ENCODE data around the gene GALNT7. TPM values are rescaled to one million over a fixed set of nuclear protein-coding genes. Genes with fewer than 3 reads are reported as not detected.
A peak's percentile ranks its signal among the peaks of the same experiment; 100 is the strongest.

The GALNT7 gene
- total RNA-seq, 2 donors from 2014 or later = 9.6 to 18.1 TPM

GRCh38 chr4:173245952-173246351, 77.3 kb downstream of the GALNT7 start:
- H3K27me3 Mint-ChIP-seq = no peaks in the 10 kb centered on the region
- ATAC-seq (replicated peaks) = no peak
- no peak overlapping the region for H3K4me3 Mint-ChIP-seq

DNA sequence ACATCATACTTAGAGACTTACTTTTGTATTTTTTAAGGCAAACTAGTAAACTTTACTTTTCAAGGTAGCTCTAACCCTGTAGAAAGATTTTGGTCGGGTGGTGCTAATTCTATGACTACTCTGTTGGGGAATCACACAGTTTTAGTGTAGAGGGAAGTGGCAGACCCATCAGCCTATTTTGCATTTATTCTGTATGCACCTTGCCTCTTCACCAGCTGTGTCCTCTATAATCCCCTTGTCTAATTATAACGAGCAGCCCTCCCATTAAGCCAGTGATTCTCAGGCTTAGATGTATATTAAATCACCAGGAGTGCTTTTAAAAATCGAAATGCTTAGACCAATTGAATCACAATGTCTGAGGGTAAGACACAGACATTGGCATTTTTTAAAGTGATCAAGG, 78.1 kb downstream of the GALNT7 start:
- Mint-ChIP-seq H3K4me1 (peaks cover 12% of the 10 kb centered on the region), H3K36me3 (ENCODE audit: low read depth) (peaks cover 5% of the 10 kb centered on the region), H3K27ac (no peak overlapping the region), H3K9me3 (no peaks in the 10 kb centered on the region), H3K4me3 (no peak overlapping the region), H3K27me3 (no peaks in the 10 kb centered on the region)
- no peak for ATAC-seq (replicated peaks)

More at GRCh38 chr4:173245952-173246351, 77.3 kb downstream of the GALNT7 start:
- Mint-ChIP-seq H3K9me3 (no peaks in the 10 kb centered on the region), H3K27ac (no peak overlapping the region), H3K36me3 (ENCODE audit: low read depth) (peaks cover 5% of the 10 kb centered on the region), H3K4me1 (peaks cover 12% of the 10 kb centered on the region)

DNA sequence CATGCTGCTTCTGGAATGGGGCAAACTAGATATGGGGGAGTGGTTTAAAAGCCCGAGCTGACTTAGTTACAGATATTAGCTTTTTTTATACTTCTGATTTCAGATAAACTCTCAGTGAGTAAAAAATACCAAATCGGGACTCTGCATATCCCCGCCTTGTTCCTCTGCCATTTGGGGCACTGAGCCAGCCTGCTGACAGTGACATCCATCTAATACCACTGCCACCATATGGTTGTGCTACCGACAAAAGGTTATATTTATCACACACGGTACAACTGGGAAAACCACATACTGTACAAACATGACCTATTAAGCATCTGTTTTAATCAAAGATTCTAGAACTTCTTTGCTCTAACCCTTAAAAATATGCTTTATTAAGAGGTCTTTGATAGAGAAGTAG, 78.7 kb downstream of the GALNT7 start:
- H3K27me3 Mint-ChIP-seq = no peaks in the 10 kb centered on the region
- H3K36me3 Mint-ChIP-seq (ENCODE audit: low read depth) = peaks cover 5% of the 10 kb centered on the region
- no peak overlapping the region for H3K4me3 Mint-ChIP-seq
- ATAC-seq (replicated peaks) = no peak
- no peak overlapping the region for H3K27ac Mint-ChIP-seq
- H3K4me1 Mint-ChIP-seq = peaks cover 12% of the 10 kb centered on the region
- H3K9me3 Mint-ChIP-seq = no peaks in the 10 kb centered on the region

GRCh38 chr4:173248690-173249089, 80.1 kb downstream of the GALNT7 start:
- peaks cover 5% of the 10 kb centered on the region for H3K36me3 Mint-ChIP-seq (ENCODE audit: low read depth)
- H3K27me3 Mint-ChIP-seq = no peaks in the 10 kb centered on the region
- ATAC-seq (replicated peaks) = no peak
- H3K4me1 Mint-ChIP-seq = peaks cover 12% of the 10 kb centered on the region
- no peaks in the 10 kb centered on the region for H3K9me3 Mint-ChIP-seq
- H3K27ac Mint-ChIP-seq = no peak overlapping the region
- no peak overlapping the region for H3K4me3 Mint-ChIP-seq

GRCh38 chr4:173252024-173252935, 83.7 kb downstream of the GALNT7 start:
- Mint-ChIP-seq H3K27ac (no peak overlapping the region), H3K4me3 (no peak overlapping the region), H3K36me3 (ENCODE audit: low read depth) (peaks cover 5% of the 10 kb centered on the region), H3K4me1 (peaks cover 5% of the 10 kb centered on the region), H3K9me3 (no peaks in the 10 kb centered on the region), H3K27me3 (no peaks in the 10 kb centered on the region)
- ATAC-seq (replicated peaks) = peak; percentile 75

GRCh38 chr4:173253561-173253960, 85.0 kb downstream of the GALNT7 start:
- no peaks in the 10 kb centered on the region for H3K9me3 Mint-ChIP-seq
- no peak overlapping the region for H3K27ac Mint-ChIP-seq
- no peak for ATAC-seq (replicated peaks)
- peaks cover 5% of the 10 kb centered on the region for H3K36me3 Mint-ChIP-seq (ENCODE audit: low read depth)
- H3K27me3 Mint-ChIP-seq = no peaks in the 10 kb centered on the region
- H3K4me1 Mint-ChIP-seq = peaks cover 5% of the 10 kb centered on the region
- H3K4me3 Mint-ChIP-seq = no peak overlapping the region

DNA sequence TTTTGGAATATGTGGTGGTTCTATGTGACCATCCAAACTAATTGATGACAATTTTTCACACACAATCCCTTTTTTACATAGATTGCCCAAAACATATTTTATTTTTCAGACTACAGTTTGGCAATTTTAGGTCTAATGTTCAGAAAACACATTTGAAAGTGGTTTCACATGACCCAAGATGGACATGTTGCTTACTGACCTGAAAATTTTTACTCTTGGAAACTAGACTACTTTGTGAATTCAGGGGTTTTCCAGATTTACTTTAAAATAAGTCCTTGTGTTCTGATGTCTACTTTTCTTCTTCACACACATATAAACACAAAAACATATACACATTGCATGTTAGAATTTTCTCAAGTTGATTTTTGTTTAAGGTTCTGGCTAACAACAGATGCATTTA, 86.0 kb downstream of the GALNT7 start:
- Mint-ChIP-seq H3K4me1 (peaks cover 5% of the 10 kb centered on the region), H3K36me3 (ENCODE audit: low read depth) (peaks cover 5% of the 10 kb centered on the region), H3K27ac (no peak overlapping the region), H3K27me3 (no peaks in the 10 kb centered on the region), H3K4me3 (no peak overlapping the region), H3K9me3 (no peaks in the 10 kb centered on the region)
- no peak for ATAC-seq (replicated peaks)

- ATAC-seq (replicated peaks) = no peak
- Mint-ChIP-seq H3K4me1 (no peaks in the 10 kb centered on the region), H3K9me3 (no peaks in the 10 kb centered on the region), H3K27ac (no peak overlapping the region), H3K4me3 (no peak overlapping the region), H3K36me3 (ENCODE audit: low read depth) (no peaks in the 10 kb centered on the region), H3K27me3 (no peaks in the 10 kb centered on the region)
Measured at GRCh38 chr4:173256825-173257224, 88.2 kb downstream of the GALNT7 start.

DNA sequence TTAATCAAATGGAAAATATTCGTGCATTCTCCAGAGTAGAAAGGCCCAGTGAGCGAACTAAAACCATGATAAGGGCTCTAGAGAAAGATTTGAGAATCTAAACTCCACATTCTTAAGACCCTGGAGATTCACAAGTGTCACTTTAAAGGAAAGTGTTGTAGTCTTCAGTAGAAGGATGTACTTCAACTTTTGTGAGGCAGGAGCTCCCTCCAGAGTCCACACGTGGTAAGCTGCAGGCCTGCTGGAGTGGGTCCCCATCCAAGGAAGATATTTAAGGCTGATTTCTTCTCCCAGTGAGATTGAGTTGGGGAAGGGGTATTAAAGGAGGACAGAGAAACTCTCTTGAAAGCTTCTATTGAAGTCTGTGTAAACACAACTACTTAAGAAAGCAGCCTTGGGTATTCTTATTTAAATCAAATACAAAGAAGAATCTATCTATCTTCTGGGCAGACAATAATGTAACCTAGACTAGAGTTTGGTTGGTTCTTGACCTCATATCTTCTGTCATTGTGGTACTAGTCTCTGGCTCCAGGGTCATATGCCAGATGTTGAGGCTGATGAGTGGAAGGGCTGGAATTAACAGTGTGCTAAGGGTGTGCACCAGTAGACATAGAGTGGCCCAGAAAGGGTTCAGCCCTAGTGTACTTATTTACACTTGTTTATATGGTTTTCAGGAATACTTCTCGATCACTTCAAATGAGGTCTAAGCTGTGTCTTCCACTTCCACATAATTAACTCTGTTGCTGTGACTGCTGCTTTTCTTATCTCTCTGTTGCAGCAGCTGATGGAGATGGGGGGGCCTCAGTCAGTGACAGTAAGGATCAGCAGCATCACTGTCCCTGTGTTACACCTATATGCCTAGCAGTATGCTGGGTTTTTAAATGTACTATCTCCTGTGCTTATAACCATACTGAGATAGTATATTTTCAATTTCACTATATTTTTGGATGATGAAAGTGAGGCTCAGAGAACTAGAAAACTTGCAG, 89.4 kb downstream of the GALNT7 start:
- H3K27ac Mint-ChIP-seq = no peak overlapping the region
- H3K27me3 Mint-ChIP-seq = no peaks in the 10 kb centered on the region
- H3K9me3 Mint-ChIP-seq = no peaks in the 10 kb centered on the region
- no peaks in the 10 kb centered on the region for H3K4me1 Mint-ChIP-seq
- ATAC-seq (replicated peaks) = peak; percentile 81
- no peak overlapping the region for H3K4me3 Mint-ChIP-seq
- no peaks in the 10 kb centered on the region for H3K36me3 Mint-ChIP-seq (ENCODE audit: low read depth)

- no peak for ATAC-seq (replicated peaks)
- Mint-ChIP-seq H3K4me3 (no peak overlapping the region), H3K9me3 (no peaks in the 10 kb centered on the region), H3K27ac (no peak overlapping the region), H3K36me3 (ENCODE audit: low read depth) (no peaks in the 10 kb centered on the region), H3K27me3 (no peaks in the 10 kb centered on the region), H3K4me1 (peaks cover under 1% of the 10 kb centered on the region)
Measured at GRCh38 chr4:173258866-173259265, 90.3 kb downstream of the GALNT7 start.

DNA sequence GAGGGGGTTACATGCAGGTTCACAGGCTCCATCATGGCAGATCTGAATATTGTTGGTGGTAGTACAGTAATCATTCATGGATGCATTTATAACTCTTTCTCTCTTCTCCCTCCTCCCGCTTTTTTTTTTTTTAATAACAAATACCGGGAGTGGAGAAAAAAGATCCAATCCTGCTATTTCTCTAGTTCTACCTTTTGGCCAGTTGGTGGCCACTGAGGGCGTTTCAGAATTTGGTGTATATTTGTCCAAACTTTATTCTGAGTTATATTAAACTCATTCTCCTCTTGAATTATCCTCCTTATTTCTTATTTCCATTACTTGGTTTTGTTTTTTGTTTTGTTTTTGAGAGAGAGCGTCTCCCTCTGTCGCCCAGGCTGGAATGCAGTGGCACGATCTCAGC, 90.7 kb downstream of the GALNT7 start:
- Mint-ChIP-seq H3K4me1 (peaks cover 5% of the 10 kb centered on the region), H3K9me3 (no peaks in the 10 kb centered on the region), H3K36me3 (ENCODE audit: low read depth) (no peaks in the 10 kb centered on the region), H3K27me3 (no peaks in the 10 kb centered on the region), H3K4me3 (no peak overlapping the region), H3K27ac (no peak overlapping the region)
- ATAC-seq (replicated peaks) = no peak

GRCh38 chr4:173261052-173261451, 92.4 kb downstream of the GALNT7 start:
- no peaks in the 10 kb centered on the region for H3K36me3 Mint-ChIP-seq (ENCODE audit: low read depth)
- H3K27me3 Mint-ChIP-seq = no peaks in the 10 kb centered on the region
- no peak for ATAC-seq (replicated peaks)
- H3K9me3 Mint-ChIP-seq = no peaks in the 10 kb centered on the region
- no peak overlapping the region for H3K27ac Mint-ChIP-seq
- H3K4me1 Mint-ChIP-seq = peaks cover 16% of the 10 kb centered on the region
- H3K4me3 Mint-ChIP-seq = no peak overlapping the region

DNA sequence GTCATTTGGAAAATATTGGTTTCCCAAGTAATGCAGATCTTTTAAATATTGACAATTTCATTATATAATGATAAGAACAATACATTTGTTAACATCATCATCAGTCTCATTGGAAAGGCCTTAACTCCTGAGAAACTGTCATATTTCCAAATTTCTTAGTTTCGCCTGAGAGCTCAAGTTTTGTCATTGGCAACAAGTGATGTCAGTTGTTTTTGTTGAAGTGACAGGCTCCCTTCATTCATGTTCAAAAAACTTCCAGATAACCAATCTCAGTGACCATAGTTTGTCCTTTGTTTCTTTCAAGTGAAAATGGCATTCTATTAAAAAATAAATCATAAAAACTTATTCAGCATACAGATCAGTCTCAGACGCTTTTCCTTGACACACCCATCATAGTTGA, 93.8 kb downstream of the GALNT7 start:
- H3K4me3 Mint-ChIP-seq = no peak overlapping the region
- no peaks in the 10 kb centered on the region for H3K36me3 Mint-ChIP-seq (ENCODE audit: low read depth)
- no peak overlapping the region for H3K27ac Mint-ChIP-seq
- no peaks in the 10 kb centered on the region for H3K9me3 Mint-ChIP-seq
- ATAC-seq (replicated peaks) = no peak
- peaks cover 16% of the 10 kb centered on the region for H3K4me1 Mint-ChIP-seq
- no peaks in the 10 kb centered on the region for H3K27me3 Mint-ChIP-seq

GRCh38 chr4:173264245-173264644, 95.6 kb downstream of the GALNT7 start:
- H3K4me3 Mint-ChIP-seq = peak overlapping the region; percentile 64
- H3K27ac Mint-ChIP-seq = peak overlapping the region; percentile 44
- no peak for ATAC-seq (replicated peaks)

More at GRCh38 chr4:173264245-173264644, 95.6 kb downstream of the GALNT7 start:
- Mint-ChIP-seq H3K36me3 (ENCODE audit: low read depth) (no peaks in the 10 kb centered on the region), H3K27me3 (no peaks in the 10 kb centered on the region), H3K4me1 (peaks cover 20% of the 10 kb centered on the region), H3K9me3 (no peaks in the 10 kb centered on the region)
